Fibroblast of the conjunctiva (primary cell): Measurements from ENCODE around the gene SPOCK1.
"Not testable (repeated sequence)": the region's sequence is repeated elsewhere in the genome, so short reads cannot be mapped to it uniquely, and the experiment has no call there.

Experiments used
- DNase-seq: peaks from one replicate; pipeline ENCODE4 v3.0.0-alpha.2; 2010; ENCODE audit warnings: low read depth

SPOCK1 gene

DNA sequence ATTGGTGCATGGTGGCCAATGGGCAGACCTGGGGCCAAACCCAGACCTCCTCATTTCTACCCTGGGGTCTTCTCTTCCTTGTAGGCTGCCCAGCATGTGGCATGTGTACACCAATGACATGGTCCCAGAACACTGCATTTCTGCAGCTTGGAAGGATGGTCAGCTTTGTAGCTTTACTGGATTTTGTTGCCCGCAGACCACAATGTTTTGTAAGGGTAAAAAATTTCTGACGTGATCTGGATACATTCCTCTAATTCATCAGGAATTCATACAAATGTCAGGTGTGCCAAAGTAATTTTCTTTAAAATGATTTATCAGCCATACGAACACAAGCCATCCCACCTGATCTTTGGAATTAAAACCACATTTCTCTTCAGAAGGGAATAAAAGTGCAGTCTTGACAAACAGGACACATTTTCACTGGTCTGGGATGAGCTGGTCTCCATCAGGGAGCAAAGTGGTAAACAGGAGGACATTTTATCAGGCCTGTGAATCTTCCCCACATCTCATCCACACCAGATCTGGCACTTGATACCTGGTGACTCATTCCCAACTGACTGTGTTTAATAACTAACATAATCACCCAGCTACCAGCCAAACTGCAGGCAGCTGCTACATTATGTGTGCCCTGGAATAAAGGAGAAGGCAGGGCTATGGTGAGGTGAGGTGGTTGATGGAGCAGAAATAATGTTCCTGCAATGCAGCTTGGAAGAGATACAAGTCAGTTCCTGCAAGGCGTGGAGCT is 103.9 kb downstream of the SPOCK1 start:
- no peak for DNase-seq

GRCh38 chr5:137394380-137394779 is 104.7 kb downstream of the SPOCK1 start:
- DNase-seq = no peak

DNA sequence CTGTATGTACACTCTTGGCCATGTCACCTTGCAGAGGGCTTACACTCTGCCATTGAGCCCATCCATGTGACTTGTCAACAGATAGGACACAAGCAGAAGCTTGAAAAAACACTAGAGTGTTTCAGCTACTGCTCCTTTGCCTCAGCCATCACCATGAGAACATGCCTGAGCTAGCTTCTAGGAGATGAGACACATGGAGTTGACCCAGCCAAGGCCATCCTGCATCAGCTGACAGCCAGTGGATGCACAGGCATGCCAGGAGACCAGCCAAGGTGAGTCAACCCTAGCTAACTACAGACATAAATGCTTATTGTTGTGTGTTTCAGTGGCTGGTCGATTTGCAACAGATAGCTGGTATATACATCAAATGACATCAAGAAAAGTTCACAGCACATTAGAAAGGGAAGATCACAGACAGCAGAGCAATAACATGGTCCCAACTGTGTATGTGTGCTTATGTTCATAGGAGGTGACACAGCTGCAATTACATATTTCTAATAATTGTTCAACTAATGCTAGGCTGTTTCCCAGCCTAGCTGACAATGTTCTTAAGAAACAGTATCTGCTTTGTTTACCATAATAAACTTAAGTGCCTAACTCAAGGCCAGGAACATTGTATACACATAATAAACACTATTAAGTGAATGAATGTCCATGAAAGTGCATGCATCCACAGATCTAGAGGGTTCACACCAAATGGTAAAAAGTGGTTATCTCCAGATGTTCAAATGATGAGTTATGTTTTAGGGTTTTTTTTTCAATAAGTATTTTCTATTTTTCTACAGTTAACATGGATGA is 105.7 kb downstream of the SPOCK1 start:
- no peak for DNase-seq

DNA sequence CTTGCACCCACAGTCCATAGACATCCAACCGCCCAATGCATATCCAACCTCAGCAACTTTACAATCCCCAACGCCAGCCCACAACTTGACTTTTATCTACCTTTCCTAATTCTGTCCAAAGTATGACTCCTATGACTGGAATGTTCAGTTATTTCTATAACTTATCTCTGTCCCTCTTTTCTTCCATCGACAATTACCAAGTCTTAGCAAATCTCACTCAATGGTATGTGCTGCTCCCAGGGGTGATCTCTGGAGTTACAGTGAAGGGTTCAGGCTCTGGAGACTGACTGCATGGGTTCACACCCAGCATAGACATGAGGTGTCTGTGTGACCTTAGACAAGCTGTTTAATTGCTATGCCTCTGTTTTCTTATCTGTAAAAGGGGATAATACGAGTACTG is 106.9 kb downstream of the SPOCK1 start:
- DNase-seq = no peak

GRCh38 chr5:137391044-137391443 is 108.1 kb downstream of the SPOCK1 start:
- DNase-seq = not testable (repeated sequence)

- no peak for DNase-seq
These were observed 110.1 kb downstream of the SPOCK1 start for GRCh38 chr5:137389042-137389441.

- no peak for DNase-seq
These were observed 114.1 kb downstream of the SPOCK1 start for GRCh38 chr5:137385064-137385463.

- no peak for DNase-seq
These were observed 115.2 kb downstream of the SPOCK1 start for GRCh38 chr5:137383909-137384308.

DNA sequence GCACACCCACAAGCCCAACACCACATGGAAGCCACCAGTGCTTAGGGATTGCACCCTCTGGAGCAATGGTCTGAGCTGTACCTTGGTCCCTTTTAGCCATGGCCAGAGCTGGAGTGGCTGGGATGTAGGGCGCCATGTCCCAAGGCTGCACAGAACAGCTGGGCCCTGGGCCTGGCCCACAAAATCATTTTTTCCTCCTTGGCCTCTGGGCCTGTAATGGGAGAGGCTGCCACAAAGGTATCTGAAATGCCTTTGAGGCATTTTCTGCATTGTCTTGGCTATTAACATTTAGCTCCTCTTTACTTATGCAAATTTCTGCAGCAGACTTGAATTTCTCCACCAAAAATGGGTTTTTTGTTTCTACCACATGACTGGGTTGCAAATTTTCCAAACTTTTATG is 117.6 kb downstream of the SPOCK1 start:
- no peak for DNase-seq

DNA sequence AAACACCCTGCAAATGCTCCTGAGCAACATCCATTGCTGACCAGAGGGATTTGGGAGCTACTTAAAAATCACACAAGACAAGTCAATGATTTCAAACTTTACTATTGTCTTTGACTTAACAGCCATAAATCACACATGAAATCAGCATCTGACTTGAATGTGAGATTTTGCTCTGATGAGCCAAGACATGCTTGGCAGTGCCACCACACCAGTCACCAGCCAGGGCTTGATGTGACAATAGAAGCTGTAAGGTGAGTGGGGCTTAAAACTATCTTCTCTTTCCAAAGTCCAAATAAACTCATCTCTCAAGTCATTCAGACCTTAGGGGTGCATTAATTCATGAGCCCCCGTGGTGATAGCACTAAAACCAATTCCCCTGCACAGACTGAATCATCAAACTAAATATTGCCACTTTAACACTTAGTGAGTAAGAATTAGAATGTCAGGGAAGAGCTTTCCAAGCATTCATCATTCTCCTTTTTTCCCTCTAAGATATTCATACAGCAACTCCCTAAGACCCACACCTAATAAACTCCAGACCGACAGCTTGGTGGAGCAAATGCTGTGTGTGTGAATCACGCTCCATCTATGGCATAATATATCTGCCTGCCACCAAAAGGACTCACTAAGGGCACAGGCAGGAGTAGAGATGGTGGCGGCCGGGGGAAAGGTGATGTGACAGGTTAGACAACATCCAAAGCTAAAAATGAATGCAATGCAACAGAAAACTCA is 119.4 kb downstream of the SPOCK1 start:
- DNase-seq = no peak

DNA sequence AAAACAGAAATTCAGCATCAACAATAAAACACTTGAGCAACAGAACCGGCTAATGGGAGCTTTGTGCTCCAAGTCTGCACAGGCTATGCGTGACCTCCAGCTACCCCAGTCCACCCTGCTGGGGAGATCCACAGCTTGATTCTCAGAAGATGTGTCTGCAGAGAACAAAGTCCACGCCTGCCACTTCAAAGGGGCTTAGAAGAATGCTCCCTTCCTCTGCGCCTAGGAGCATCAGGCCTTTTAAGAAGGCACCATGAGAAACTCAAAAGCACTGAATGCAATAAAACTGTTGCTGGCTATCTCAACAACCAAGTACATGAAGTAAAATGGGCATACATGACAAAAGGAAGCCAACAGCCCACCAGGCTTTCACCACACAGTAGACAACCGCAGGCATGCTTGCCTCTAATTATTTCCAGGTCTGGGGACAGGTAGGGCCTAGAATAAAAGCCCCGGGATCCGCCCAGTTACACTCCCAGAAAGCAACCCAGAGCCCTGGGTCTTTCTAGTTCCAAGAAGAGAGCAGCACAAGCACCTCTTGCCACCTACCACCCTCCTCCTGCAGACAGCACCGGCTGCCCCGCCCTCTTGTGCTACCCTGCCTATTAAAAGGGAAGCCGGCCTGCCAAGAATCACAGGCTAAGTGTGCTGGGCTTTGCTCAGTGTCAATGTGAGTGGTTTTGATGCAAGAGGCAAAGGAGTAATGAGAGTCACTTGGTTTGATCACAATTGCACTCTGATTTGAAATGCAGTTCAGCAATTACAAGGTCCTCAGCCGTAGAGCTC is 123.2 kb downstream of the SPOCK1 start:
- DNase-seq = no peak

DNA sequence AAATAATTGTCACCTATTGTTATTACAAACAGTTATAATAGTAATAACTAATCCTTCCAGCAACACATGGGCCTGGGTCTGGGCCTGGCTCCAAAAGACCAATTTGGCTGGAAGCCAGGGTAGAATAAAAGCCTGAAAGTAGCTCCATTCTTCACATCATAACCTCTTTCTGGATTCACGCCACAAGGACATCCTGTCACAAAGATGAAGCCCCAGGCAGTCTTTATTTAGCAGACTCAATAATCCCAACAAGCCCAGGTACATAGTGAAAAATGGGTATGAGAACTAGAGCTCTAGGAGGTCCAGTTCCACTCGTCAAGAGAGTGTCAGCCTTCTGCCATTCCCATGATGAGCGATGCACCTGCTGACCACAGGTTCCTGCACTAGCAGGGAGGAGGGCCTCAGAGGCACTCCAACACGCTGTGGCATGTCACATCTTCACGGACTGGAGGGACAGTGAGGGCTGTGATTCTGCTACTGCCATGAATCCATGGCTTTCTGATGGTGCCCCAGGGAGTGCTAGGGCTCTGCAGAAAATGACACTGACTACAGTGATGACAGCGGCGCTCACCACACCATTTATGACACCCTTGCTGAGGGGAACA is 124.9 kb downstream of the SPOCK1 start:
- DNase-seq = no peak

- DNase-seq = no peak
These were observed 126.4 kb downstream of the SPOCK1 start for GRCh38 chr5:137372773-137373160.

DNA sequence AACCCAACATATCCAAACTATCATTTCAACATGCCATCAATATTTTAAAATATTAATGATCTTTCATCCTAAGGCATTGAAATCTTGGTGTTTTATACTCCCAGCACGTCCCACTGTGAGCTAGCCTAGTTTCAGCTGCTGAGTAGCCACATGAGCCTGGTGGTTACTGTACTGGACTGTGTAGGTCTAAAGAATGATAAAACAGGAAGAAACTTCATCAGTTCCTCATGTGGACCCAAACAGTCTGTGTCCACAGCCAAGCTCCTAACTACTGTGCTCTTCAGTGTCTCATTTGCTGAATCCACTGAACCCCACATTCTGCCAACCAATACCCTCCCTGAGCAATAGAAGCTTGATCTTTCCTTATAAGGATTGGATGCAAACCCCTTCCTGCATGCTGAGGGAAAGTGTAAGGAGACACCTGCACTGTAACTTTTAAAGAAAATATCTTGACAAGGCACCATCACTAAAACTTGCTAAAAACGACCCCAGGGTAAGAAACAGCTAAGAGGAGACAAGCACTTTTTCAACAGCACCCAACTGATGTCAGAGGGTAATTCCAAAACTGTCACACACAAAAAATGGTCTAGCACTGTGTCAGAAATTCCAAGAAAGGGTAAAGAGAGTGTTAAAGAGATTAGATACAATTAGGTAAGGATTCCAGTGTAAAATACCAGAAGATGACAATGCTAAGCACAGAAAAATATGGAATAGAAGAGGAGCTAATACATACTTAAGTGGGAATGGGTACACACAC is 126.9 kb downstream of the SPOCK1 start:
- no peak for DNase-seq

- DNase-seq = no peak
These were observed 128.7 kb downstream of the SPOCK1 start for GRCh38 chr5:137370096-137371071.

- no peak for DNase-seq
These were observed 130.5 kb downstream of the SPOCK1 start for GRCh38 chr5:137368651-137369050.

- DNase-seq = no peak
These were observed 131.2 kb downstream of the SPOCK1 start for GRCh38 chr5:137367951-137368350.

- DNase-seq = no peak
These were observed 132.6 kb downstream of the SPOCK1 start for GRCh38 chr5:137366526-137366925.

DNA sequence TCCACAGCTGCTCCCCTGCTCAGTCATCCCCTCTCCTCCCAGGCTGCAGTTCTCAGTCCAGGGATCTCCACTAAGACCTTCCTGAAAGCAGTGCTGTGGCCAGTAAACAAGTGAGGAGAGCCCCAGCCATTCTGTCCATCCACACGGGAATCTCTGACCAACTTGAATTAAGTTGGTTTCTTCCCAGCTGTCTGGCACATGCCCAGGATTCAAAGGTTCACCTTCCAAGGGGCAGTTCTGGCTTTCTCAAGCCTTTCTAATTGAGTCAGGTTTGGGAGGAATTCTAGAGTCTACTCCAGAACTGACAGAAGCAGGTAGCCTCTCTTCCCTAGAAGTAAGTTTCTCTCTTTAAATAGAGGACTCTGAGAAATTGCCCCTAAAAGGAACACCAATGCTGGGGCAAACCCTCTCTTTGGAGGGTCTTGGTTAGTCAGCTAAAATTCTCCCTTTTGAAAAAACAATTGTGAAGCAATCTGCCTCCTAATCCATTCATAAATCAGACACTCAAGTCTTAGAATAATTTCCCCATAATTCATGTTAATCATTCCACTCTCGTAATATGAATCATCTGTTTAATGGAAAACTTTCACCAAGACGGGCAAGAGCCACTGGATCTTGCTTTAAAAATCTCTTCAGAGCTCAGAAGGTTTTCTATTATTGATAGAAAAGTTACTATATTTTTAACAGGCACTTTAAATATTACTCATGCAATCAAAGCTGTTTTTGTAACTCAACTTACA is 133.8 kb downstream of the SPOCK1 start:
- DNase-seq = no peak
